HepG2 (cell line): Measurements from ENCODE around the gene PHLDB1. TPM values are rescaled to one million over a fixed set of nuclear protein-coding genes. Genes with fewer than 3 reads are reported as not detected.

Experiments
- ATAC-seq: fragments of 200-7000 bp; cut with Tn5 transposase; 3 replicates; pipeline ENCODE4 v1.9.1; 2020; ENCODE audit warnings: mild to moderate bottlenecking, moderate library complexity
- BruUV-seq: library from RNA; stranded (reverse); fragments of 400-500 nt; replicated peaks from 2 replicates; lab custom pipeline; 2021; lab: Mats Ljungman, UMichigan
- CTCF ChIA-PET: fragments of 300-600 bp; formaldehyde crosslinking; extraction: SDS; loops from one replicate; lab custom pipeline; 2021; ENCODE audit warnings: low total read pairs, inconsistent platforms, low intra/inter-chr PET ratio; lab: Yijun Ruan, JAX
- POLR2A ChIA-PET: fragments of 350-600 bp; sonication (Branson Sonifier 250); formaldehyde crosslinking; loops from one replicate; lab custom pipeline; 2020; ENCODE audit warnings: antibody characterized with exemption, inconsistent platforms; lab: Yijun Ruan, JAX
- DNase-seq: peaks from one replicate; pipeline ENCODE4 v3.0.0-alpha.2; 2015; ENCODE audit warnings: low spot score
- FAIRE-seq: peaks from 3 replicates; lab custom pipeline; 2011; peaks lifted over from hg19 to GRCh38; lab: Jason Lieb, UNC
- H2AFZ ChIP-seq: one replicate; pipeline ENCODE4 v1.6.1; 2011; ENCODE audit warnings: low read length, inconsistent platforms
- H3K27ac ChIP-seq: fragments of 300-600 bp; 3 replicates; pipeline ENCODE4 v1.8.0; 2011; ENCODE audit warnings: mixed run types, mild to moderate bottlenecking, mixed read lengths, low read length, inconsistent platforms; ENCODE audit not compliant: insufficient read depth; ENCODE audit errors: extremely low read length
- H3K27me3 ChIP-seq, 2 experiments: fragments of 200-600 bp in 1 of 2; 2 replicates in 1 of 2; 3 replicates in 1 of 2; pipeline versions ENCODE4 v1.6.0 to v1.8.0; 2011; ENCODE audit warnings: low read length in 2 of 2, mild to moderate bottlenecking in 2 of 2, moderate library complexity in 2 of 2, inconsistent platforms in 1 of 2; ENCODE audit not compliant: insufficient read depth in 2 of 2, control insufficient read depth in 1 of 2
- H3K36me3 ChIP-seq, 2 experiments: fragments of 200-600 bp in 1 of 2; replicated peaks in 1 of 2; 2 replicates in 1 of 2; 3 replicates in 1 of 2; pipeline versions ENCODE4 v1.5.1 to v1.8.0; 2011; ENCODE audit warnings: low read length in 2 of 2, inconsistent platforms in 1 of 2; ENCODE audit not compliant: insufficient read depth in 2 of 2, control insufficient read depth in 1 of 2
- H3K4me1 ChIP-seq: 2 replicates; pipeline ENCODE4 v1.5.1; 2012; ENCODE audit warnings: low read length, inconsistent platforms; ENCODE audit not compliant: insufficient read depth
- H3K4me2 ChIP-seq: 2 replicates; pipeline ENCODE4 v1.6.0; 2011; ENCODE audit warnings: low read depth, low read length, inconsistent platforms
- H3K4me3 ChIP-seq, 3 experiments: fragments of 200-600 bp in 1 of 3; sonication (generic), shearing (Covaris generic) in 1 of 3; replicated peaks in 1 of 3; 2 replicates each; pipeline ENCODE4 v1.5.1; 2011 to 2016; ENCODE audit warnings: low read length in 3 of 3, inconsistent platforms in 2 of 3, low read depth in 2 of 3, mild to moderate bottlenecking in 2 of 3, control low read depth in 1 of 3, mixed read lengths in 1 of 3; ENCODE audit not compliant: insufficient read depth in 1 of 3
- H3K79me2 ChIP-seq: one replicate; pipeline ENCODE4 v1.6.1; 2011; ENCODE audit warnings: low read length, inconsistent platforms; ENCODE audit not compliant: insufficient read depth
- H3K9ac ChIP-seq: 2 replicates; pipeline ENCODE4 v1.6.0; 2011; ENCODE audit warnings: mild to moderate bottlenecking, low read depth, low read length, inconsistent platforms; ENCODE audit not compliant: insufficient read depth
- H3K9me3 ChIP-seq: 2 replicates; pipeline ENCODE4 v1.5.1; 2012; ENCODE audit warnings: mild to moderate bottlenecking, low read length
- H4K20me1 ChIP-seq: 2 replicates; pipeline ENCODE4 v1.6.0; 2011; ENCODE audit warnings: inconsistent platforms, mild to moderate bottlenecking, low read length, moderate library complexity; ENCODE audit not compliant: insufficient read depth
- EHMT2 ChIP-seq: fragments of 200-600 bp; sonication (generic); IDR thresholded peaks from 2 replicates; pipeline ENCODE4 v1.7.0; 2017; ENCODE audit warnings: antibody characterized with exemption, low read depth, low read length, borderline replicate concordance
- ELF3 ChIP-seq: IDR thresholded peaks from 2 replicates; pipeline ENCODE4 v1.6.1; 2016; ENCODE audit warnings: missing genetic modification reagents, missing compliant biosample characterization
- ETV5 ChIP-seq: IDR thresholded peaks from 2 replicates; pipeline ENCODE4 v1.6.1; 2018; ENCODE audit warnings: missing biosample characterization, missing genetic modification reagents, inconsistent platforms, borderline replicate concordance
- ZNF709 ChIP-seq: sonication (generic); formaldehyde crosslinking; IDR thresholded peaks from 2 replicates; pipeline ENCODE4 v1.5.0; 2020; ENCODE audit warnings: mild to moderate bottlenecking, missing genetic modification reagents
- ZNF788 ChIP-seq: sonication (generic); formaldehyde crosslinking; IDR thresholded peaks from 2 replicates; pipeline ENCODE4 v1.5.0; 2020; ENCODE audit warnings: mild to moderate bottlenecking, missing genetic modification reagents, borderline replicate concordance
- WGBS: methylation state at CpG from one replicate; pipeline ENCODE4 v1.1.6; 2017; ENCODE audit warnings: low lambda C conversion rate; 5-methylcytosine and 5-hydroxymethylcytosine counted together
- in situ Hi-C: cut with HindIII; loops from 2 replicates; pipeline ENCODE4 v1.10.0; 2017; ENCODE audit warnings: low pct_unique_long_range_greater_than_20kb; ENCODE audit not compliant: extremely low pct_ligation_motif_present
- intact Hi-C: fragments of 100-400 bp; cut with micrococcal nuclease; formaldehyde crosslinking; loops from one replicate; pipeline ENCODE4 v1.10.0; 2022; ENCODE audit not compliant: unreplicated experiment
- polyA plus RNA-seq, 8 experiments: library from polyadenylated mRNA; depleted of rRNA in 3 of 8; stranded (reverse) in 7 of 8; unstranded in 1 of 8; fragments of >200 nt; fragmentation: Illumina TruSeq in 4 of 8; extraction: Trizol in 4 of 8; gene quantifications; 2 replicates each; pipeline versions ENCODE4 v1.2.1 to v1.2.3, GENCODE V29; 2011 to 2016; ENCODE audit warnings: low read depth in 4 of 8, missing spikeins in 1 of 8, mixed read lengths in 1 of 8; ENCODE audit not compliant: insufficient read depth in 1 of 8
- total RNA-seq, 5 experiments: library from RNA; depleted of rRNA; stranded (reverse); fragments of >200 nt; fragmentation: Illumina TruSeq; extraction: Trizol; gene quantifications; 2 replicates each; pipeline ENCODE4 v1.2.3, GENCODE V29; 2016; ENCODE audit warnings: low read depth in 1 of 5
- TF ChIP-seq, protein P1 (sequence below): sonication (generic); formaldehyde crosslinking; IDR thresholded peaks from 2 replicates; pipeline ENCODE4 v1.5.0; 2020; ENCODE audit warnings: mild to moderate bottlenecking, missing genetic modification reagents
- TF ChIP-seq, protein P2 (sequence below): sonication (generic); formaldehyde crosslinking; IDR thresholded peaks from 2 replicates; pipeline ENCODE4 v1.9.0; 2021; ENCODE audit warnings: missing genetic modification reagents, borderline replicate concordance
- TF ChIP-seq, protein P3 (sequence below): sonication (generic); formaldehyde crosslinking; IDR thresholded peaks from 2 replicates; pipeline ENCODE4 v1.4.0; 2020; ENCODE audit warnings: low read depth, mild to moderate bottlenecking, missing genetic modification reagents

PHLDB1 gene
- total and polyA plus RNA-seq, 2 of the 13 experiments (the other 11 are each of a cell fraction or from before 2014, with no cell fraction given): 13.8 to 14.2 TPM

DNA sequence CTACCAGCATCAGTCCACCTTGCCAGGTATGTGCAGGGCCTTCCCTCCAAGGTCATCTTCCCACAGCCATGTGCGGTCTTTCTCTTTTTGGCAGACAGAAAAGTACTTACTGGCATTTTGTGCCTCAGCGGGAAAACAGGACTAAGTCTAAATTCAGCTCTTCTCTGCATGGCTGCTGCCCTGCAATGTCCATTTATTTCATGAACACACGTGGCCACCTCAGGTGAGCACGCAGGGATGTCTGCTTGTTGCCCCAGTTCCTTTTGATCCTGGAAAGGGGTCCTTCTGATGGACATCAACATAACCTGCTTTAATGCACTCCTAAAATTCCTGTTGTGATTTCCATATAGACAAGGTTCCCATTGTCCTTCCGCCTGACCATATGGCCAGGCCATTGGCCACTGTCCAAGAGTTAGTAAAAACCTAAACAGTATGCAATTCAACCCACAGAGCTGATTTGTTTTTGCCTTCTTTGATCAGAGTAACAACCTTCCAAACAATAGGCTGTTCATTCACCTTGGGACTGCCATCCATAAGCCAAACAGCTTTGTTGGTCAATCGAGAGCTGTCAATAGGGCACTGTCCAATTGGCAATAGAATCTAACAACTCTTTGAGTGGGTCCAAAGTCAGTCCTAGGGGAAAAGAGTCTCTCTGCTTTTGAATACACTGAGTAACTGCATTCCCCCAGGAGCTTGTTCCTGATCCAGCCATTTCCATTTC is 66.1 kb downstream of the PHLDB1 start (continued):
- TF ChIP-seq, protein P1, sequence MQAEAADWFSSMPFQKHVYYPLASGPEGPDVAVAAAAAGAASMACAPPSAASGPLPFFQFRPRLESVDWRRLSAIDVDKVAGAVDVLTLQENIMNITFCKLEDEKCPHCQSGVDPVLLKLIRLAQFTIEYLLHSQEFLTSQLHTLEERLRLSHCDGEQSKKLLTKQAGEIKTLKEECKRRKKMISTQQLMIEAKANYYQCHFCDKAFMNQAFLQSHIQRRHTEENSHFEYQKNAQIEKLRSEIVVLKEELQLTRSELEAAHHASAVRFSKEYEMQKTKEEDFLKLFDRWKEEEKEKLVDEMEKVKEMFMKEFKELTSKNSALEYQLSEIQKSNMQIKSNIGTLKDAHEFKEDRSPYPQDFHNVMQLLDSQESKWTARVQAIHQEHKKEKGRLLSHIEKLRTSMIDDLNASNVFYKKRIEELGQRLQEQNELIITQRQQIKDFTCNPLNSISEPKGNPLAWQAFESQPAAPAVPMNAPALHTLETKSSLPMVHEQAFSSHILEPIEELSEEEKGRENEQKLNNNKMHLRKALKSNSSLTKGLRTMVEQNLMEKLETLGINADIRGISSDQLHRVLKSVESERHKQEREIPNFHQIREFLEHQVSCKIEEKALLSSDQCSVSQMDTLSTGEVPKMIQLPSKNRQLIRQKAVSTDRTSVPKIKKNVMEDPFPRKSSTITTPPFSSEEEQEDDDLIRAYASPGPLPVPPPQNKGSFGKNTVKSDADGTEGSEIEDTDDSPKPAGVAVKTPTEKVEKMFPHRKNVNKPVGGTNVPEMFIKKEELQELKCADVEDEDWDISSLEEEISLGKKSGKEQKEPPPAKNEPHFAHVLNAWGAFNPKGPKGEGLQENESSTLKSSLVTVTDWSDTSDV (CRISPR knock-in tag): no peak

DNA sequence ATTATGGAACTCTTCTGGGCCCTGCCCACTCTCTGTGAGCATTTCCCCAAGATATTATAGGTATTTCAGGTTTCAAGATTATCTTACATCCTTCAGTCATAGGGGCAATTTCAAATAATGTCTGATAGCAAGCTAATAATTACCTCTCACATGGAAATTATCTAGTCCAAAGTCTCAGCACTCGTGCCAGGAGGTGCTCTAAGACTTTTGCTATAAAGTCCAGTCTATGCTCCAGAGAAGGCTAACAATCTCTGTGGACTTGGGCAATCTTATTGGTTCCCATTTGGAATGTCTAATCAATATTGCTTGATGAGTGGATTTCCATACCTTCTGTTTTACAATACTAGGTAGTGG is 66.6 kb downstream of the PHLDB1 start:
- FAIRE-seq: no peak
- CTCF ChIA-PET: no interaction called here
- in situ Hi-C loops: no loop called here
- TF ChIP-seq, protein P2, sequence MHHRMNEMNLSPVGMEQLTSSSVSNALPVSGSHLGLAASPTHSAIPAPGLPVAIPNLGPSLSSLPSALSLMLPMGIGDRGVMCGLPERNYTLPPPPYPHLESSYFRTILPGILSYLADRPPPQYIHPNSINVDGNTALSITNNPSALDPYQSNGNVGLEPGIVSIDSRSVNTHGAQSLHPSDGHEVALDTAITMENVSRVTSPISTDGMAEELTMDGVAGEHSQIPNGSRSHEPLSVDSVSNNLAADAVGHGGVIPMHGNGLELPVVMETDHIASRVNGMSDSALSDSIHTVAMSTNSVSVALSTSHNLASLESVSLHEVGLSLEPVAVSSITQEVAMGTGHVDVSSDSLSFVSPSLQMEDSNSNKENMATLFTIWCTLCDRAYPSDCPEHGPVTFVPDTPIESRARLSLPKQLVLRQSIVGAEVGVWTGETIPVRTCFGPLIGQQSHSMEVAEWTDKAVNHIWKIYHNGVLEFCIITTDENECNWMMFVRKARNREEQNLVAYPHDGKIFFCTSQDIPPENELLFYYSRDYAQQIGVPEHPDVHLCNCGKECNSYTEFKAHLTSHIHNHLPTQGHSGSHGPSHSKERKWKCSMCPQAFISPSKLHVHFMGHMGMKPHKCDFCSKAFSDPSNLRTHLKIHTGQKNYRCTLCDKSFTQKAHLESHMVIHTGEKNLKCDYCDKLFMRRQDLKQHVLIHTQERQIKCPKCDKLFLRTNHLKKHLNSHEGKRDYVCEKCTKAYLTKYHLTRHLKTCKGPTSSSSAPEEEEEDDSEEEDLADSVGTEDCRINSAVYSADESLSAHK (CRISPR knock-in tag): no peak
- TF ChIP-seq EHMT2 (peak; percentile 8; the same call in 1 of the 2 replicates), ETV5 (CRISPR knock-in tag) (no peak), ELF3 (CRISPR knock-in tag) (0 out of 2 replicates have a peak, but pooled peaks have one; percentile 3), ZNF709 (CRISPR knock-in tag) (no peak), ZNF788 (no peak)
- TF ChIP-seq, protein P3, sequence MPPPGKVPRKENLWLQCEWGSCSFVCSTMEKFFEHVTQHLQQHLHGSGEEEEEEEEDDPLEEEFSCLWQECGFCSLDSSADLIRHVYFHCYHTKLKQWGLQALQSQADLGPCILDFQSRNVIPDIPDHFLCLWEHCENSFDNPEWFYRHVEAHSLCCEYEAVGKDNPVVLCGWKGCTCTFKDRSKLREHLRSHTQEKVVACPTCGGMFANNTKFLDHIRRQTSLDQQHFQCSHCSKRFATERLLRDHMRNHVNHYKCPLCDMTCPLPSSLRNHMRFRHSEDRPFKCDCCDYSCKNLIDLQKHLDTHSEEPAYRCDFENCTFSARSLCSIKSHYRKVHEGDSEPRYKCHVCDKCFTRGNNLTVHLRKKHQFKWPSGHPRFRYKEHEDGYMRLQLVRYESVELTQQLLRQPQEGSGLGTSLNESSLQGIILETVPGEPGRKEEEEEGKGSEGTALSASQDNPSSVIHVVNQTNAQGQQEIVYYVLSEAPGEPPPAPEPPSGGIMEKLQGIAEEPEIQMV (CRISPR knock-in tag): no peak

More for the DNA sequence above, 66.6 kb downstream of the PHLDB1 start:
- POLR2A ChIA-PET: interaction anchor here (1.0 to 2.4 kb wide), 12 partner anchors 8 to 383 kb away, joined by 3 to 15 read pairs (median 6); partner anchors contain the start of genes DDX6 and HYOU1
- no TSS peak for BruUV-seq
- Histone ChIP-seq H3K27me3 (no peaks in the 10 kb centered on the region), H3K4me1 (peaks cover 51% of the 10 kb centered on the region), H3K27ac (peak overlapping the region; percentile 76), H3K79me2 (no peaks in the 10 kb centered on the region), H4K20me1 (no peaks in the 10 kb centered on the region), H3K4me2 (peak overlapping the region; percentile 75), H2AFZ (no peak overlapping the region), H3K36me3 (no peaks in the 10 kb centered on the region), H3K4me3 (peak overlapping the region in 2 of 3 experiments; percentile 7 to 14; a peak in 3 of 6 replicates), H3K9me3 (no peaks in the 10 kb centered on the region), H3K9ac (peak overlapping the region; percentile 47; the same call in 1 of the 2 replicates)
- 0% methylated on average over 1 of the region's 1 CpG for whole genome bisulfite sequencing
- intact Hi-C loops: no loop called here
- DNase-seq: no peak
- no peak for ATAC-seq
